EH (cell line): ENCODE measurements around the gene TRMT1.
"Not testable (repeated sequence)": the region's sequence is repeated elsewhere in the genome, so short reads cannot be mapped to it uniquely, and the experiment has no call there.

Experiments
- DNase-seq: peaks from one replicate; pipeline ENCODE4 v3.0.0-alpha.2; 2015; ENCODE audit warnings: low read depth

TRMT1 gene

GRCh38 chr19:13150187-13150930 is 33.8 kb upstream of the TRMT1 start, which contains the start of the genes IER2 and STX10:
Gene IER2, plus strand, starts transcription at chr19:13150411. Its CDS starts 2,776 bp downstream, at chr19:13153187.
Gene STX10, minus strand, starts transcription at chr19:13150375. Its CDS starts 202 bp downstream, at chr19:13150173.
- DNase-seq, result peak; percentile 95

GRCh38 chr19:13149628-13150186 is 33.2 kb upstream of the TRMT1 start:
- peak; percentile 65 for DNase-seq

DNA sequence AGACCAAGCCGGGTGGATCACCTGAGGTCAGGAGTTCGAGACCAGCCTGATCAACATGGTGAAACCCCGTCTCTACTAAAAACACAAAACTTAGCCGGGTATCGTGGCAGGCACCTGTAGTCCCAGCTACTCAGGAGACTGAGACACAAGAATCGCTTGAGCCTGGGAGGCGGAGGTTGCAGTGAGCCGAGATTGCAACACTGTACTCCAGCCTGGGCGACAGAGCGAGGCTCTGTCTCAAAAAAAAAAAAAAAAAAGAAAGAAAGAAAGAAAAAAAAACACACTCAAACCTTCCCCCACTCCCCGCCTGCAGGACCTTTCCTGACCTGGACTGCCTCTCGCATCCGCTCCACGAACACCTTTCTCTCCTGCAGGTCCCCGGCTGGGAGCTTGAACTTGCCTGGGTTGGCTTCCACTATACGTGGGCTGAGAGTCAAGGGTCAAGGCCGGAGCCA is 32.7 kb upstream of the TRMT1 start:
- DNase-seq, result not testable (repeated sequence)

DNA sequence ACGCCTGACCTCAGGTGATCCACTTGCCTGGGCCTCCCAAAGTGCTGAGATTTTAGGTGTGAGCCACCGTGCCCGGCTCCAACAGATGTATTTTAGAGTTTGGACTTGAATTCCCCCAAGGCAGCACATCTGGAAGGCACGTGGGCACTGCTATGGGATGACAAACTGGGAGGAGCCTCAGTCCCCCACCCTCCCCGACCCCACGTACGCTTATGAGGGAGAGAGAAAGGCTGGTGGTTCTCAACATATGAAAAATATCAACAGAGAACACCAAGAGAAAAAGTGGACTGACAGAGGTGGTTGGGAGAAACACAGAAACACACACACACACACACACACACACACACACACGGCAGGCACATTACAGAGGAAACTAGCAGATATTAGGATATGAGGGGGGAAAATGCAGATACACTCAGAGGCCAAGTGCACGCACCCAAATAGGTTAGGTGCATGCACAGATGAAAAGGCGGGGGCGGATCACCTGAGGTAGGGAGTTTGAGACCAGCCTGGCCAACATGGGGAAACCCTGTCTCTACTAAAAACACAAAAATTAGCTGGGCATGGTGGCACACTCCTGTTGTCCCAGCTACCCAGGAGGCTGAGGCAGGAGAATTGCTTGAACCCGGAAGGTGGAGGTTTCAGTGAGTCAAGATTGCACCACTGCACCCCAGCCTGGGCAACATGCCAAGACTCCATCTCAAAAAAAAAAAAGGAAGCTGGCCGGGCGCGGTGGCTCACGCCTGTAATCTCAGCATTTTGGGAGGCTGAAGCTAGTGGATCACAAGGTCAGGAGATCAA is 30.4 kb upstream of the TRMT1 start:
- DNase-seq, result peak; percentile 37

DNA sequence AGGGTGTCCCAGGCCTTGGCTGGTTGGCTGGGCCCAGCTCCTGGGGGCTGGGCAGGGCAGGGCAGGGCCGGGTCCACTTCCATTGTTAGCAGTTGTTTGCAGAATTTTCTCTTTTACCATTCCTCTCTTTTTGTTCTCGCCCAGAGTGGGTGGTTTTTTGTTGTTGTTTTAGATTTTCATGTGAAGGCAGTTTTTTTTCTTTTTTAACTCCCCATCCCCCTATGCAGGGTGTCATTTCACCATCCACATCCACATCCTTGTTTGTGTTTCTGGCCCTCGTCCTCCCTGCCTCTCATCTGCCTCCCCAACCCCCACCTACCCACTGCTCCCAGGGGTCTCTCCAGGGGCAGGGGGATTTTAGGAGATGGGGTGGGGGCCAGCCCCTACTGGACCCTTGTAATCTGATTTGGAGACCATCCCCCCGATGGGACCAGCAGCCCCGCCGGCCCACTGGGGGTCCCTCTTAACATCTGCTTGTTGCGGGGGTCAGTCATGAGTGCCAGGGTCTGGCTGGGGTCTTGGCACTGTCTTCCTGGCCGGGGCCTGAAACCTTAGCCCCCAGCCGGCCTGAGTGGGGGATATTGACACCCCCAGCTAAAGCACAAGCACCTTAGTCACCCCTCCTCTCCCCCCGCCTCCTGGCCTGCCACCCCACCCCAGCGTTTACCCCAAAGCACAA is 23.2 kb upstream of the TRMT1 start:
- DNase-seq, result no peak

- no peak for DNase-seq
Measured at GRCh38 chr19:13138916-13139198, 22.3 kb upstream of the TRMT1 start.

- DNase-seq, result no peak
Measured at GRCh38 chr19:13138171-13138915, 21.8 kb upstream of the TRMT1 start.

DNA sequence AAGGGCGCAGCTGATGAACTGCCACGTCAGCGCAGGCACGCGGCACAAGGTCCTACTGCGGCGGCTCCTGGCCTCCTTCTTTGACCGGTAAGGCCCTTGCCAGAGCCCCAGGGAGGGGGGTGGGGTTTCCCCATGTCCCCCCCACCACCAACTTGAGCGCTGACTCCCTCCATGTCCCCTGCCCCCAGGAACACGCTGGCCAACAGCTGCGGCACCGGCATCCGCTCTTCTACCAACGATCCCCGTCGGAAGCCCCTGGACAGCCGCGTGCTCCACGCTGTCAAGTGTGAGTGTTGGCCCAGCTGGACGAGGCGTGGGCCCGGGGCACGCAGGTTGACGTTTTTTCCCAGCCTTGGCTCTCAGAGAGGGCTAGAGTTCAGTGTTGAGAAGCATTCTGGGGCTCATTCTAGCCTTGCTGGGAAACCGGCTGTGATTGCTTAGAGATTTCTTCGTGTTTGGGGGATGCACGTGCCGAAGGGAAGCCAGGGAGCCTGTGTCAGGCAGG is 20.8 kb upstream of the TRMT1 start:
- DNase-seq, result no peak

GRCh38 chr19:13135068-13136062 is 18.8 kb upstream of the TRMT1 start:
- no peak for DNase-seq

- DNase-seq, result no peak
Measured at GRCh38 chr19:13134626-13135025, 18.1 kb upstream of the TRMT1 start.

DNA sequence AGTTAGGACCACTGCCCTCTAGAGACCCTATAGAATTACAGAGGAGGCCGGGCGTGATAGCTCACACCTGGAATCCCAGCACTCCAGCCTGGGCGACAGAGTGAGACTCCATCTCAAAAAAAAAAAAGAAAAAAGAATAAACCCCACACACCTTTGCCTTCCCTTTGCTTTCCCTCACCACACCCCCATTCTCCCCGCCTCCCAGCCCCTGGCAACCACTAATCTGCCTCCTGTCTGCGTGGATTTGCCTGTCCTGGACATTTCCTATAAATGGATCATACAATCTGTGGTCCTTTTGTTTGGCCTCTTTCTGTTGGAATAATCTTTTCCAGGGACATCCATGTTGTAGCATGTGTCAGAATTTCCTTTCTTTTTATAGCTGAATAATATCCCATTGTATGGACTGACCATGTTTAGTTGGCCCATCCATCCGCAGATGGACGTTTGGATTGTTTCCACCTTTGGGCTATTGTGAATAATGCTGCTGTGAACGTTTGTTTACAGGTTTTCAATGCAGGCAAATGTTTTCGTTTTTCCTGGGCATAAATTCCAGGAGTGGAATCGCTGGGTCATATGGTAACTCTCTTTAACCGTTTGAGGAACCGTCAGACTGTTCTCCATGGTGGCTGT is 16.8 kb upstream of the TRMT1 start:
- no peak for DNase-seq

GRCh38 chr19:13132471-13133180 is 16.1 kb upstream of the TRMT1 start:
- DNase-seq, result peak; percentile 87

GRCh38 chr19:13130886-13131490 is 14.4 kb upstream of the TRMT1 start:
- no peak for DNase-seq

DNA sequence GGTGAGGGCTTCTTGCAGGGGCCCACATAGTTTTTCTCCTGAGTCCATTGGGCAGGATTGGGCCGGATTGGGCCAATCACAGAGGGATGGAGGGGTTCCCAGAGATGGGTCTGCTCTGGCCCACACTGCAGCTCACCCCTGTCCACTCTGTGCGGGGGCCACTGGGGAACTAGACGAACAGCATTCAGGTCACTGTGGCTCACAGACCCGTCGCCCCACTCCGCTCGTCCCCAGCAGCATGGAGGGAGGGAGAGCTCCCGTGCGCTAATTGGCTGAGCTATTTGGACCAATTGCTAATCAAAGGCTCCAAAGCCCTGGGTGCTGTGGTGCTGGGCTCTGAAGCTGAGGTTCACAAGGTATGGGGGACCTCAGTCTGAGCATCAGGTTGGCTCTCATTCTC is 12.8 kb upstream of the TRMT1 start:
- DNase-seq, result no peak

DNA sequence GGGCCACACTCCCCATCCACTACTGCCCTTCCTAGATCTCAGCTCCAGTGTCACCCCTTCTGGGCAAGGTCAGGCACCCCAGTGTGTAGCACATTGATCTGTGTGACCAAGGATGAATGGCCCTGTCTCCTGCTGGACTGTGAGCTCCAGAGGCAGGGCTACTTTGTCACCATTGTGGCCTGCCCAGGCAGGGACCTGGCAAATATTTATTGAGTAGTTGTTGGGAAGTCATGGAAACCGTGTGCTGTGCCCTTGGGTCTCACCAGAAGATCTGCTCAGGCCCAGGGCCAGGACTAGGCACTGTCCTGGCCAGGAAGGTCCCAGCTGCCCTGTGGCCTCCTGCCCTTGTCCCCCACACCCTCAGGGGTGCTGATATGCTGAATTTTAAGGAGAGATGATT is 12.0 kb upstream of the TRMT1 start:
- DNase-seq, result no peak

- DNase-seq, result no peak
Measured at GRCh38 chr19:13127811-13128575, 11.5 kb upstream of the TRMT1 start.

DNA sequence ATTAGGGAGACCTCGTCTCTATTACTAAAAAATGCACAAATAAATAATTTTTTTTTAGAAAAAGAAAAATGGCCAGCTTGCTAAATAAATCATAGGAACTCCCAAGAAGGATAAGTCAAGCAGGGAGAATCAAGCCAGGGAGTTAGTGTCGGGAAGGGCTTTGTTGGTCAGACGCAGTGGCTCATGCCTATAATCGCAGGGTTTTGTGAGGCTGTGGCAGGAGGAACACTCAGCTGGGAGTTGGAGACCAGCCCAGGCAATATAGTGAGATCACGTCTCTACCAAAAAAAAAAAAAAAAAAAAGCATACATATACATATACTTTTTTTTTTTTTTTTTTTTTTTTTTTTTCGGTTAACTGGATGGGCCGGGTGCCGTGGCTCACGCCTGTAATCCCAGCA is 10.5 kb upstream of the TRMT1 start:
- DNase-seq, result no peak
